ENCODE data around the gene EVC. TPM values are rescaled to one million over a fixed set of nuclear protein-coding genes. Genes with fewer than 3 reads are reported as not detected.
A peak's percentile ranks its signal among the peaks of the same experiment; 100 is the strongest.

EVC gene
- total and polyA plus RNA-seq, 3 experiments from 2014 or later: 0.02 to 2.3 (median 1.6) TPM

DNA sequence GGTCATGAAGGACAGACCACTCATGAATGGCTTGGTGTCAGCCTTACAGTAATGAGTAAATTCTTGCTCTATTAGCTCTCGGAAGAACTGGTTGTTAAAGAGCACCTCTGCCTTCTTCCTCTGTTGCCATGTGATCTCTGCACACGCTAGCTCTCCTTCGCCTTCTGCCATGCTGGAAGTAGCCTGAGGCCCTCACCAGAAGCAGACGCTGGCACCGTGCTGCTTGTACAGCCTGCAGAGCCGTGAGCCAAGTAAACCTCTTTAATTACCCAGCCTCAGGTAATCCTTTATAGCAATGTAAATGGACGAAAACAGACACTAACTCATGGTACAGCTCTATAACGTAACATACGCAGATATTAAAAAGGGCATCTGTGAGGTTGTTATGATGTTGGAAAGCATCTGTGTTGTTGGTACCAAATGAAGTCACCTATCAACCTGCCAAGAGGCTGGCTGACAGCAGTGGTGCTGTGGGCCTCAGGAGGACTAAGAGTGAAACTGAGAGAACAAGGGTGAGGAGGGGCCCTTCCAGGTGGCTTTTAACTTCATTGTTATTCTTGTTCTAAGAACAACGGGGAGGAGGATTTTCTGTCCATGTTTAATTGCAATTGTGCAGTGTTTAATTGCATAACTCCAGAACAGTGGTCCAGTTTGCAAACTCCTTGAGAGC lies 112.7 kb downstream of the EVC start:
- H3K4me1 Mint-ChIP-seq: peaks cover 0 to 6% (median 3%) of the 10 kb centered on the region in 3 donors

DNA sequence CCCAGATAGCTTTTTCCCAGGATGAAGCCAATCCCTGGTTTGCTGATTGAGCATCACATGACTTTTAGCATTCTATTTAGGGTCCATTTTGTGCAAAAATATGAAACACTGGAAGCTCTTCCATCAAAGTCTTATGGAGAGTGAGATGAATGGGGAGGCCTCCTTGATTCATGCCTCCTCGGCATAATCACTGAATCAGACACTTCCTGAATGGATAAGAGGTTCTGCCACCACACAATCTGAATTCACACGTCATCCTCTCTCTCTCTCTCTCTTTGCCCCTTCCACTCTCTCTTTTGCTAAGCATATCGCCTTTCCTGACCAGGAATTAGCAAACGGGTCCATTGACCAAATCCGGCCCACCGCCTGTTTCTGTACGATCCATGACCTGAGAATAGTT lies 113.2 kb downstream of the EVC start:
- peak in 1 of 5 donors; percentile 13 for DNase-seq
- Mint-ChIP-seq H3K36me3 (no peaks in the 10 kb centered on the region), H3K4me1 (peaks cover 0 to 6% (median 3%) of the 10 kb centered on the region in 3 donors), H3K27ac (no peak overlapping the region), H3K9me3 (no peaks in the 10 kb centered on the region), H3K27me3 (peaks cover 0 to 2% of the 10 kb centered on the region in 2 donors), H3K4me3 (no peak overlapping the region)
- no peaks in the 10 kb centered on the region for H3K27me3 ChIP-seq (ENCODE audit: insufficient read depth, low read length, poor library complexity, severe bottlenecking)
- H3K27ac ChIP-seq (ENCODE audit: low read depth, low read length): no peak overlapping the region
- H3K4me1 ChIP-seq (ENCODE audit: insufficient read depth, low read length): no peaks in the 10 kb centered on the region
- H3K9me3 ChIP-seq (ENCODE audit: low read length): no peaks in the 10 kb centered on the region
- no peaks in the 10 kb centered on the region for H3K36me3 ChIP-seq (ENCODE audit: insufficient read depth, low read length)
- H3K4me3 ChIP-seq (ENCODE audit: low read length): no peak overlapping the region
- POLR2A ChIA-PET: no interaction called here
- CTCF ChIA-PET: no interaction called here

More for the DNA sequence above, 112.7 kb downstream of the EVC start:
- Mint-ChIP-seq H3K27me3 (peaks cover 0 to 2% of the 10 kb centered on the region in 2 donors), H3K36me3 (no peaks in the 10 kb centered on the region), H3K27ac (no peak overlapping the region), H3K9me3 (no peaks in the 10 kb centered on the region), H3K4me3 (no peak overlapping the region)
- Histone ChIP-seq H3K27me3 (ENCODE audit: insufficient read depth, low read length, poor library complexity, severe bottlenecking) (no peaks in the 10 kb centered on the region), H3K36me3 (ENCODE audit: insufficient read depth, low read length) (no peaks in the 10 kb centered on the region), H3K4me1 (ENCODE audit: insufficient read depth, low read length) (no peaks in the 10 kb centered on the region), H3K9me3 (ENCODE audit: low read length) (no peaks in the 10 kb centered on the region), H3K27ac (ENCODE audit: low read depth, low read length) (no peak overlapping the region), H3K4me3 (ENCODE audit: low read length) (no peak overlapping the region)
- CTCF ChIA-PET: no interaction called here
- POLR2A ChIA-PET: interaction anchor here (0.5 kb wide), 1 partner anchor 48 kb away, joined by 3 read pairs; no protein-coding TSS in a partner anchor
- peak in 1 of 5 donors; percentile 33 for DNase-seq

DNA sequence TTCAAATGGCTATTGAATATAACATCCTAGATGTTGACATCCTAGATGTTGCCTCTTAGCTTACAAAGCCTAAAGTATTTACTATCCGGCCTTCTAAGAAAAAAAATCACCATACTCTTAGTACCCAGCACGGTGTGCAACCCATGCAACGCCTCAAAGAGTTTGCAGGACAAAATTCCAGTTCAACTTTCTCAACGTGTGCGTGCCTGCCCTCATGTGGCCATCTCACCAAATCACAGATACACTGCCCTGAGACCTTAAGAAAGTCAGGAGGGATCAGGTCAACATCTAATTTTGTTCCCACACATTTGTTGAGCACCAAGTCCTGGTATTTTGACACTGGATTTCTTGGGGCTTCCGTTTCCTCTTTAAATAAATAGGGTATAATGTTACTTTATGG lies 113.6 kb downstream of the EVC start:
- CTCF ChIA-PET: no interaction called here
- no peaks in the 10 kb centered on the region for H3K9me3 Mint-ChIP-seq
- Histone ChIP-seq H3K4me3 (ENCODE audit: low read length) (no peak overlapping the region), H3K4me1 (ENCODE audit: insufficient read depth, low read length) (no peaks in the 10 kb centered on the region), H3K36me3 (ENCODE audit: insufficient read depth, low read length) (no peaks in the 10 kb centered on the region), H3K27me3 (ENCODE audit: insufficient read depth, low read length, poor library complexity, severe bottlenecking) (no peaks in the 10 kb centered on the region), H3K9me3 (ENCODE audit: low read length) (no peaks in the 10 kb centered on the region), H3K27ac (ENCODE audit: low read depth, low read length) (no peak overlapping the region)
- peaks cover 0 to 6% (median 3%) of the 10 kb centered on the region in 3 donors for H3K4me1 Mint-ChIP-seq
- peaks cover 0 to 2% of the 10 kb centered on the region in 2 donors for H3K27me3 Mint-ChIP-seq
- H3K36me3 Mint-ChIP-seq: no peaks in the 10 kb centered on the region
- POLR2A ChIA-PET: no interaction called here
- peak in 1 of 5 donors; percentile 17 for DNase-seq
- no peak overlapping the region for H3K27ac Mint-ChIP-seq
- no peak overlapping the region for H3K4me3 Mint-ChIP-seq

DNA sequence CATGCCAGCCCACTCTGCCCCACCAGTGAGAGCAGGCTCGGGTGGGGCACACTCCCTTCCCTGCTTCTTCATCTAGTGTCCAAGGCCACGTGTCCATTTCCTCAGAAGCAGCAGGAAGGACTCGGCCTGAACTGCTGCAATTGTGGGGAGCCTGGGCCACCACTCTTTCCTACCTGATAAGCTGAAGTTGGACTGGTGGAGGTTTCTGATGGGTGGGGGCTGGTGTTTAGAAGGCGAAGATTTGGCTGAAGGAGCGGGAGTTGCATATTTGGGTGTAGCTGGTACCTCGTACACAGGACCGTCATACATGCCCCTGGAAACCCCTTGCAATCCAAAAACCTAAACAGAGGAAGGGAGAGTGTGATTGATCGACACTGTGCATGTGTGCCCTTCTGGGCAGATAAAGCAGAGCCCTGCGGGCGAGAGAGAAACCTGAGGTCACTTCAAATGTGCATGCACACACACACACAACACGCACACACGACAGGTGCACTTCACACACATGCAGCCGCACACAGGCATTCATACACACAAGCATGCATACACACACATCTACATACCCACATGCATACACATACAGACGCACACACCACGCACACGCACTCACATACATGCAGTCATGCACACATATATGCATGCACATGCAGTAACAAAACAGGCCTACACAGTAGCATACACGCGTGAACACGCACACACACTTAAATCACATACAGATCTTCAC lies 114.5 kb downstream of the EVC start:
- H3K9me3 ChIP-seq (ENCODE audit: low read length): no peaks in the 10 kb centered on the region
- peaks cover 0 to 2% of the 10 kb centered on the region in 2 donors for H3K27me3 Mint-ChIP-seq
- POLR2A ChIA-PET: no interaction called here
- H3K27me3 ChIP-seq (ENCODE audit: insufficient read depth, low read length, poor library complexity, severe bottlenecking): no peaks in the 10 kb centered on the region
- H3K27ac ChIP-seq (ENCODE audit: low read depth, low read length): no peak overlapping the region
- DNase-seq: peak in 1 of 5 donors; percentile 7
- H3K36me3 ChIP-seq (ENCODE audit: insufficient read depth, low read length): no peaks in the 10 kb centered on the region
- H3K4me3 ChIP-seq (ENCODE audit: low read length): no peak overlapping the region
- H3K4me1 Mint-ChIP-seq: peaks cover 0 to 6% (median 3%) of the 10 kb centered on the region in 3 donors
- no peak overlapping the region for H3K4me3 Mint-ChIP-seq
- no peaks in the 10 kb centered on the region for H3K4me1 ChIP-seq (ENCODE audit: insufficient read depth, low read length)
- no peaks in the 10 kb centered on the region for H3K36me3 Mint-ChIP-seq
- H3K9me3 Mint-ChIP-seq: no peaks in the 10 kb centered on the region
- CTCF ChIA-PET: interaction anchor here (1.1 kb wide), 1 partner anchor 13 kb away, joined by 3 read pairs; no protein-coding TSS in a partner anchor
- H3K27ac Mint-ChIP-seq: no peak overlapping the region

DNA sequence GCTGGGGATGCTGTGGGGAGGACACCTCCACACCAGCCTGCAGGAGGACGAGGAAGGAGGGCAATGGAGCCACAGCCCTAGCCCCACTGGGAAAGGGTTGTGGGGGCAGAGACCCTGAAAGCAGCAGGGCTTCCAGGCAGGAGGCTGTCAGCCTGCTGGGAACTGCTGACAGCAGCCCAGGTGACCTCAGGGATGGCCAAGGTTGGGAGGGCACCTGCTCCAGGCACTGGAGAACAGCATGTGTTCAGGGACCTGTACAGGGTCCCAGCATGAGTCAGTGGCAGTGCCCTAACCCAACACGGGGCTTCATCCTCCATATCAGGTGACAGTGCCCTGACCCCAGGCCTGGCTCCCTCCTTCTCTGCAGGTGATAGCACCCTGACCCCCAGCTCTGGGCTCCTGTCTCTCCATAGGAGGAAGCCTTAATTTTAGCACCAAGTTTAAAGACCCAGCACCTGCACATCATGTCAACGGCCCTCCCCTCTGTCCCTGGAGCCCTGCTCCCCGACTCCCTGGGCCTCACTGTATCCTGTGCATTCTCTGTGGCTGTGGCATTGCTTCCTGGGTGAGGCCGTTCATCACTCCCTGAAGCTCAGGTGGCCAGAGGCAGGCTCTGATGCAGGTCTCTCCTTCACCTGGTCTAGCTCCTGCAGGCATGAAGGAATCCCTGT lies 115.6 kb downstream of the EVC start:
- Mint-ChIP-seq H3K9me3 (no peaks in the 10 kb centered on the region), H3K27me3 (peaks cover 0 to 2% of the 10 kb centered on the region in 2 donors), H3K27ac (no peak overlapping the region), H3K4me1 (peaks cover 0 to 6% (median 3%) of the 10 kb centered on the region in 3 donors), H3K4me3 (no peak overlapping the region), H3K36me3 (no peaks in the 10 kb centered on the region)
- ChIA-PET CTCF (interaction anchor here (1.1 kb wide), 1 partner anchor 14 kb away, joined by 3 read pairs; no protein-coding TSS in a partner anchor), POLR2A (no interaction called here)
- no peaks in the 10 kb centered on the region for H3K9me3 ChIP-seq (ENCODE audit: low read length)
- H3K36me3 ChIP-seq (ENCODE audit: insufficient read depth, low read length): no peaks in the 10 kb centered on the region
- H3K4me1 ChIP-seq (ENCODE audit: insufficient read depth, low read length): no peaks in the 10 kb centered on the region
- no peaks in the 10 kb centered on the region for H3K27me3 ChIP-seq (ENCODE audit: insufficient read depth, low read length, poor library complexity, severe bottlenecking)
- no peak overlapping the region for H3K27ac ChIP-seq (ENCODE audit: low read depth, low read length)
- DNase-seq: no peak
- H3K4me3 ChIP-seq (ENCODE audit: low read length): no peak overlapping the region

DNA sequence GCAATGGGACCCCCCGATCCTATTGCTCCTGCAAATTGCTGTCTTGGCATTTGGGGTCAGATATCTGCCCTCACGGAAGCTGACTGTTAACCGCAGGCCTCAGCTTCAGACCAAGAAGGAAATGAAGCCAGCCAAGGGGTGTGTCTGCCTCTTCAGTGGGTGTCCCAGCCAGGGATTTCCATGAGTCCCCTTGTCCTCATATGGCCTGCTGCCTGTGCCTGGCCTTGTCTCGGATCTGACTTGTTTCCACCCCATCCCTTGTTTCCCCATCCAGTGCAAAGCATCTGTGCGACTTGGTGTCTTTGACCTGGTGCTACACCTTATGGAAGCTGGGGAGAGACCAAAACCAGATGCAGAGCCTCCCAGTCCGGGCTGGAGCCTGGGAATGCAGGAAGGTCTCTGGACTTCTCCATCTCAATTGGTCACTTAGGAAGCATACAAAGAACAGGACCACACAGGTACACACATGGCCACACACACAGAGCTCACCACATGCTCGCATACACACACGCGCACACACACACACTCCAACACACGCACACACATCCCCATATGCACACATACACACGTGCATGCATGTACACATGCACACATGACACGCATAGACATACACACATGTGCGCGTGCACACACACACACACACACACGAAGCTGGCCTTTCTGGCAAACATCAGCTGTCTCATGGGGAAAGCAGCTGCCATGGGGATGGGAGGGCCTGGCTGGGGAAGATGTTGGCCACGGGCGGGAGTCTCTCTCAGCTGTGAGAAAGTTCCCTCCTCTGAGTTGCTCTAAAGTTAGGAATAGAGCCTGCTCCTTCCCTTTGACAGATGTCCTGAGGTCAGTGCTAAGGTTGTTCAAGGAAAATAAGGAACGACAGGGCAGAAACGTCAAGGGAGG lies 116.4 kb downstream of the EVC start:
- Mint-ChIP-seq H3K27ac (peak overlapping the region in 2 of 8 donors; percentile 33 to 80), H3K27me3 (peaks cover 0 to 2% of the 10 kb centered on the region in 2 donors), H3K4me3 (no peak overlapping the region), H3K36me3 (no peaks in the 10 kb centered on the region), H3K9me3 (no peaks in the 10 kb centered on the region), H3K4me1 (peaks cover 0 to 6% (median 3%) of the 10 kb centered on the region in 3 donors)
- no peak overlapping the region for H3K4me3 ChIP-seq (ENCODE audit: low read length)
- CTCF ChIA-PET: no interaction called here
- POLR2A ChIA-PET: no interaction called here
- no peaks in the 10 kb centered on the region for H3K27me3 ChIP-seq (ENCODE audit: insufficient read depth, low read length, poor library complexity, severe bottlenecking)
- H3K36me3 ChIP-seq (ENCODE audit: insufficient read depth, low read length): no peaks in the 10 kb centered on the region
- peak in 1 of 5 donors; percentile 26 for DNase-seq
- H3K9me3 ChIP-seq (ENCODE audit: low read length): no peaks in the 10 kb centered on the region
- H3K4me1 ChIP-seq (ENCODE audit: insufficient read depth, low read length): no peaks in the 10 kb centered on the region
- H3K27ac ChIP-seq (ENCODE audit: low read depth, low read length): no peak overlapping the region

DNA sequence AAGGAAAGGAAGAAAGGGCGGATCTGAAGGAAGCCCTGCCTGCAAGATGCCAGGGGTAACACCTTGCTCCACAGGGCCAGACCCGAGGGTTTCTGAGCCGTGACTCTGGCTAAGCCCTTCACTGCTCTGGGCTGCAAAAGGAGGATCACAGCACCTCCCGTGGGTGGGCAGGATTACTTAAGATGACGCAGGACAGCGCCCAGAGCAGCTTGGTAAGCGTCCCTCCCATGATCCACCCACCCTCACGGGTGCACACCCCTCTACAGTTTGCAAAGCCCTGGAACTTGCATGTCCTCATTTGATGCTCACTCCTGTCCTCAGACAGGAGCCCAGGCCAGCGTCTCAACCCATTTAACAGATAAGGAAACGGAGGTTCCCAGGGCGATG lies 117.0 kb downstream of the EVC start:
- POLR2A ChIA-PET: no interaction called here
- Mint-ChIP-seq H3K4me3 (no peak overlapping the region), H3K4me1 (peaks cover 0 to 6% (median 3%) of the 10 kb centered on the region in 3 donors), H3K9me3 (no peaks in the 10 kb centered on the region), H3K27ac (no peak overlapping the region), H3K36me3 (no peaks in the 10 kb centered on the region), H3K27me3 (peaks cover 0 to 2% of the 10 kb centered on the region in 2 donors)
- Histone ChIP-seq H3K36me3 (ENCODE audit: insufficient read depth, low read length) (no peaks in the 10 kb centered on the region), H3K27me3 (ENCODE audit: insufficient read depth, low read length, poor library complexity, severe bottlenecking) (no peaks in the 10 kb centered on the region), H3K9me3 (ENCODE audit: low read length) (no peaks in the 10 kb centered on the region), H3K4me3 (ENCODE audit: low read length) (no peak overlapping the region), H3K27ac (ENCODE audit: low read depth, low read length) (no peak overlapping the region), H3K4me1 (ENCODE audit: insufficient read depth, low read length) (no peaks in the 10 kb centered on the region)
- DNase-seq: peak in 1 of 5 donors; percentile 27
- CTCF ChIA-PET: no interaction called here

All from CD8-positive, alpha-beta memory T cell (primary cell).